ENCODE data around the gene HOXA11. TPM values are rescaled to one million over a fixed set of nuclear protein-coding genes. Genes with fewer than 3 reads are reported as not detected.

The HOXA11 gene
- total RNA-seq, 1 experiment from 2014 or later, result not detected

- no peaks in the 10 kb centered on the region for H3K9me3 ChIP-seq (ENCODE audit: control insufficient read depth, low read depth, low read length)
- no peak overlapping the region for H2BK20ac ChIP-seq (ENCODE audit: low read depth, low read length, poor library complexity, severe bottlenecking)
- H3K23ac ChIP-seq (ENCODE audit: insufficient read length, low read depth, low read length), result no peak overlapping the region
- Mint-ChIP-seq H3K9me3 (peaks cover 3 to 11% of the 10 kb centered on the region in 2 experiments; a peak in 2 of 5 replicates), H3K27me3 (ENCODE audit: low read depth) (peaks cover 97% of the 10 kb centered on the region), H3K4me1 (peaks cover 0 to 8% of the 10 kb centered on the region in 2 experiments; a peak in 3 of 4 replicates), H3K27ac (no peak overlapping the region), H3K4me3 (no peak overlapping the region), H3K36me3 (ENCODE audit: insufficient read depth in 1 of 3, low read depth in 3 of 3) (no peaks in the 10 kb centered on the region; a peak in 2 of 7 replicates)
- no peak for TF ChIP-seq CTCF (conservative IDR thresholded peaks at IDR 0.05)
- no peak overlapping the region for H3K14ac ChIP-seq (ENCODE audit: insufficient read depth, low read length)
- no peaks in the 10 kb centered on the region for H3K79me2 ChIP-seq (ENCODE audit: insufficient read depth, low read length)
- WGBS (ENCODE audit: extremely low coverage, insufficient read length, low lambda C conversion rate), result no CpG with 5 or more reads among the region's 9 CpGs
- H2BK12ac ChIP-seq (ENCODE audit: insufficient read length, low read depth, low read length), result no peak overlapping the region
- H3K9ac ChIP-seq (ENCODE audit: extremely low read depth, insufficient read length, low read length), result no peak overlapping the region
- no peak overlapping the region for H3T11ph ChIP-seq (ENCODE audit: low read length)
- H3K23me2 ChIP-seq (ENCODE audit: insufficient read length, low read depth, low read length, poor library complexity, severe bottlenecking), result no peaks in the 10 kb centered on the region
- no peak overlapping the region for H2BK120ac ChIP-seq (ENCODE audit: low read depth, low read length, poor library complexity, severe bottlenecking)
- no peak overlapping the region for H3K18ac ChIP-seq (ENCODE audit: insufficient read length, low read depth, low read length)
- H4K20me1 ChIP-seq (ENCODE audit: control insufficient read depth, insufficient read depth, insufficient read length), result no peaks in the 10 kb centered on the region
- H3K4me2 ChIP-seq (ENCODE audit: insufficient read depth, insufficient read length, low read length), result no peak overlapping the region
- H3K4ac ChIP-seq (ENCODE audit: low read depth, low read length), result no peak overlapping the region
- H2BK5ac ChIP-seq (ENCODE audit: insufficient read length, low read length), result no peak overlapping the region
- H3K56ac ChIP-seq (ENCODE audit: insufficient read length, low read depth, low read length), result no peak overlapping the region
- H4K91ac ChIP-seq (ENCODE audit: insufficient read length, low read depth, low read length), result no peak overlapping the region
- no peak overlapping the region for H3K27ac ChIP-seq (ENCODE audit: insufficient read length, low read depth, low read length)
- H3K27me3 ChIP-seq (ENCODE audit: insufficient read depth, low read length), result peaks cover 88% of the 10 kb centered on the region
- peak; percentile 25 for DNase-seq
- H2AFZ ChIP-seq (ENCODE audit: low read length), result no peak overlapping the region
- H4K5ac ChIP-seq (ENCODE audit: insufficient read length, low read depth, low read length), result no peak overlapping the region
- H3K79me1 ChIP-seq (ENCODE audit: insufficient read depth, low read depth, low read length, poor library complexity, severe bottlenecking), result no peaks in the 10 kb centered on the region
- no peaks in the 10 kb centered on the region for H3K4me1 ChIP-seq (ENCODE audit: insufficient read depth, low read length)
- no peak overlapping the region for H4K8ac ChIP-seq (replicated peaks; ENCODE audit: insufficient read length, low read depth, low read length)
- H2AK5ac ChIP-seq (ENCODE audit: insufficient read length, low read length), result no peak overlapping the region
- no peak overlapping the region for H2BK15ac ChIP-seq (ENCODE audit: low read depth, low read length)
Observed at GRCh38 chr7:27194686-27195379, 9.8 kb upstream of the HOXA11 start.

All from H9 (cell line).